Trophoblast cell (in vitro differentiated cells and primary cell): Measurements from ENCODE around the gene TIMP4.

Experiments
- DNase-seq, 2 donors: peaks; one replicate each; pipeline ENCODE4 v3.0.0-alpha.2; 2016
- H2AFZ ChIP-seq: 2 replicates; pipeline ENCODE4 v1.6.1; 2013; ENCODE audit warnings: low read length, moderate library complexity, mild to moderate bottlenecking; ENCODE audit not compliant: insufficient read depth, poor library complexity
- H2AK5ac ChIP-seq: 2 replicates; pipeline ENCODE4 v1.6.1; 2013; ENCODE audit warnings: mild to moderate bottlenecking, low read length
- H2BK120ac ChIP-seq: 2 replicates; pipeline ENCODE4 v1.6.1; 2013; ENCODE audit warnings: low read length, mild to moderate bottlenecking, moderate library complexity; ENCODE audit not compliant: insufficient read depth, poor library complexity
- H2BK12ac ChIP-seq: 2 replicates; pipeline ENCODE4 v1.6.1; 2013; ENCODE audit warnings: mild to moderate bottlenecking, low read length, moderate library complexity
- H2BK5ac ChIP-seq: 2 replicates; pipeline ENCODE4 v1.6.1; 2013; ENCODE audit warnings: low read length, low read depth, moderate library complexity, mild to moderate bottlenecking; ENCODE audit not compliant: poor library complexity
- H3K14ac ChIP-seq: 2 replicates; pipeline ENCODE4 v1.6.1; 2013; ENCODE audit warnings: mild to moderate bottlenecking, low read length
- H3K18ac ChIP-seq: 2 replicates; pipeline ENCODE4 v1.6.1; 2013; ENCODE audit warnings: mild to moderate bottlenecking, low read length
- H3K23ac ChIP-seq: 2 replicates; pipeline ENCODE4 v1.6.1; 2013; ENCODE audit warnings: low read length
- H3K27ac ChIP-seq: 2 replicates; pipeline ENCODE4 v1.5.1; 2013; ENCODE audit warnings: low read depth, mild to moderate bottlenecking, inconsistent platforms, low read length, moderate library complexity
- H3K27me3 ChIP-seq: 2 replicates; pipeline ENCODE4 v1.6.1; 2013; ENCODE audit warnings: inconsistent platforms, mild to moderate bottlenecking, low read length, moderate library complexity; ENCODE audit not compliant: insufficient read depth
- H3K36me3 ChIP-seq, 2 experiments: 1 replicate in 1 of 2; 2 replicates in 1 of 2; pipeline ENCODE4 v1.6.1; 2013; ENCODE audit warnings: low read length in 2 of 2, mild to moderate bottlenecking in 2 of 2, moderate library complexity in 1 of 2; ENCODE audit not compliant: insufficient read depth in 2 of 2, control insufficient read depth in 1 of 2
- H3K4ac ChIP-seq: 2 replicates; pipeline ENCODE4 v1.6.1; 2013; ENCODE audit warnings: low read depth, mild to moderate bottlenecking, low read length, moderate library complexity
- H3K4me1 ChIP-seq, 2 experiments: 1 replicate in 1 of 2; 2 replicates in 1 of 2; pipeline ENCODE4 v1.6.1; 2013; ENCODE audit warnings: low read length in 2 of 2, mild to moderate bottlenecking in 2 of 2, moderate library complexity in 1 of 2; ENCODE audit not compliant: insufficient read depth in 2 of 2, control insufficient read depth in 1 of 2
- H3K4me2 ChIP-seq: 2 replicates; pipeline ENCODE4 v1.6.1; 2013; ENCODE audit warnings: inconsistent platforms, mild to moderate bottlenecking, low read length, moderate library complexity
- H3K4me3 ChIP-seq: 2 replicates; pipeline ENCODE4 v1.5.1; 2013; ENCODE audit warnings: mild to moderate bottlenecking, low read depth, low read length, inconsistent platforms
- H3K79me1 ChIP-seq: one replicate; pipeline ENCODE4 v1.6.1; 2013; ENCODE audit warnings: low read length
- H3K79me2 ChIP-seq: 2 replicates; pipeline ENCODE4 v1.6.1; 2013; ENCODE audit warnings: low read length, mild to moderate bottlenecking; ENCODE audit not compliant: control insufficient read depth, insufficient read depth, poor library complexity
- H3K9ac ChIP-seq: 2 replicates; pipeline ENCODE4 v1.6.1; 2013; ENCODE audit warnings: mild to moderate bottlenecking, low read length
- H3K9me3 ChIP-seq: 2 replicates; pipeline ENCODE4 v1.6.1; 2013; ENCODE audit warnings: low read depth, mild to moderate bottlenecking, control low read depth, inconsistent platforms, low read length; ENCODE audit not compliant: insufficient read depth
- H4K12ac ChIP-seq: 2 replicates; pipeline ENCODE4 v1.6.1; 2013; ENCODE audit warnings: low read depth, mild to moderate bottlenecking, low read length, moderate library complexity
- H4K8ac ChIP-seq: 2 replicates; pipeline ENCODE4 v1.6.1; 2013; ENCODE audit warnings: low read depth, mild to moderate bottlenecking, low read length, moderate library complexity
- H4K91ac ChIP-seq: one replicate; pipeline ENCODE4 v1.6.1; 2013; ENCODE audit warnings: low read depth, mild to moderate bottlenecking, low read length, moderate library complexity
- WGBS: extraction: QIAGEN DNeasy Blood & Tissue Kit; methylation state at CpG from one replicate; pipeline ENCODE4 v1.1.7; 2013; ENCODE audit warnings: missing lambda C conversion rate; ENCODE audit not compliant: insufficient read length, insufficient coverage; ENCODE audit errors: extremely low coverage; 5-methylcytosine and 5-hydroxymethylcytosine counted together

TIMP4 gene

DNA sequence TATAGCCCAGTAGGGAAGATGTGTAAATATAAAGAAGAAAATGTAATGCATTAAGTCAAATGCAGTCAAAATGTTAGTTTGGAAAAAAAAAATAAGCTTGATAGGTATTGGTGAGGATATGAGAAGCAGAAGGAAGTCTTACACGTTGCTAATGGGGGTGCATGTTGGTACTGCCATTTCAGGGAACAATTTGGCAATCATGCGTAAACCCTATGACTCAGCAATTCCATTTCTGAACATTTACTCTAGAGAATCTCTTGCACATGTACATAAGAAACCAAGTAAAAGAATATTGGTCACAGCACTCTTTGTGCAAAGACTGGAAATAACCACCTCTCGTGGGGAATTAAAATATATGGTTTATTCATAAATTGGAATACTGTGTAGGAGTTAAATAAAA, 35.5 kb upstream of the TIMP4 start:
- H4K91ac ChIP-seq, result no peak overlapping the region

DNA sequence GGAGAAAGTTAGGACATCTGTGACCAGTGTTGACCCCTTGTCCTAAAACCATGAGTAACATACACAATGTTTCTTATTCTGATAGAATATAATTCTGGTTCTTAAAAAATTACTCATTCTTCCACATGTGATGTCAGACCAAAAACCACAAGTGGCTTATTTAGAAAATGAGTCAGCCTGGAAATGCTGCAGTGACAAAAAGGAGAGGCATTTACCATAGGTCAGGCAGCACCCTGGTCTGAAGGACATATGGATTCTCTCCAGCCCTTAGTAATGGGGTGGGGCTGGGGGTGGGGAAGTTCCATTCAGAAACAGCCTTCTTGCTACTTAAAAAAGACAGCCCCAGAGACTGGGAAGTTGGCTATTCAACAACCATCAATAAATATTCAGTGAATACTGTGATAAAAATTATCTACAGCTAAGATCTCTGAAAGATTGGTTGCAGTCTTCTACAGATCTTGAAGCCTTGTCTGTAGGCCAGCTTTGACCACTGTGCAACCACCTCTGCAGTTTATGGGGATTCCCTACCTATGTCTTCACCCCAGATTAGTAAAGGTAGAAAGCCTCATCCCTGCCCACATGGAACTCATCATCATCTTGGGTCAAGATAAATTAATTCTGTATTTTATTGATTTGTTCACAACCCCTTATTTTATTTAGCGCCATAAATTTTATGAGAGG, 34.9 kb upstream of the TIMP4 start:
- H4K12ac ChIP-seq, result no peak overlapping the region

More for the DNA sequence above, 35.5 kb upstream of the TIMP4 start:
- no peaks in the 10 kb centered on the region for H3K79me2 ChIP-seq
- no peak overlapping the region for H2BK5ac ChIP-seq
- no peak overlapping the region for H2BK12ac ChIP-seq
- no peak overlapping the region for H3K27ac ChIP-seq
- no peak overlapping the region for H3K14ac ChIP-seq
- H3K4me2 ChIP-seq, result no peak overlapping the region
- no peak overlapping the region for H3K4me3 ChIP-seq
- no peak overlapping the region for H2AK5ac ChIP-seq
- H3K9ac ChIP-seq, result no peak overlapping the region
- no peak overlapping the region for H2BK120ac ChIP-seq
- no peak overlapping the region for H3K4ac ChIP-seq
- H3K79me1 ChIP-seq, result no peaks in the 10 kb centered on the region
- no peaks in the 10 kb centered on the region for H3K27me3 ChIP-seq
- no peak overlapping the region for H4K8ac ChIP-seq
- H3K23ac ChIP-seq, result no peak overlapping the region
- DNase-seq, result peak in 1 of 2 donors; percentile 46
- H3K9me3 ChIP-seq, result no peaks in the 10 kb centered on the region
- H4K12ac ChIP-seq, result no peak overlapping the region
- H3K36me3 ChIP-seq, result no peaks in the 10 kb centered on the region
- no CpG with 5 or more reads among the region's 3 CpGs for WGBS
- peaks cover 5 to 12% of the 10 kb centered on the region in 2 experiments for H3K4me1 ChIP-seq
- no peak overlapping the region for H2AFZ ChIP-seq
- no peak overlapping the region for H3K18ac ChIP-seq

DNA sequence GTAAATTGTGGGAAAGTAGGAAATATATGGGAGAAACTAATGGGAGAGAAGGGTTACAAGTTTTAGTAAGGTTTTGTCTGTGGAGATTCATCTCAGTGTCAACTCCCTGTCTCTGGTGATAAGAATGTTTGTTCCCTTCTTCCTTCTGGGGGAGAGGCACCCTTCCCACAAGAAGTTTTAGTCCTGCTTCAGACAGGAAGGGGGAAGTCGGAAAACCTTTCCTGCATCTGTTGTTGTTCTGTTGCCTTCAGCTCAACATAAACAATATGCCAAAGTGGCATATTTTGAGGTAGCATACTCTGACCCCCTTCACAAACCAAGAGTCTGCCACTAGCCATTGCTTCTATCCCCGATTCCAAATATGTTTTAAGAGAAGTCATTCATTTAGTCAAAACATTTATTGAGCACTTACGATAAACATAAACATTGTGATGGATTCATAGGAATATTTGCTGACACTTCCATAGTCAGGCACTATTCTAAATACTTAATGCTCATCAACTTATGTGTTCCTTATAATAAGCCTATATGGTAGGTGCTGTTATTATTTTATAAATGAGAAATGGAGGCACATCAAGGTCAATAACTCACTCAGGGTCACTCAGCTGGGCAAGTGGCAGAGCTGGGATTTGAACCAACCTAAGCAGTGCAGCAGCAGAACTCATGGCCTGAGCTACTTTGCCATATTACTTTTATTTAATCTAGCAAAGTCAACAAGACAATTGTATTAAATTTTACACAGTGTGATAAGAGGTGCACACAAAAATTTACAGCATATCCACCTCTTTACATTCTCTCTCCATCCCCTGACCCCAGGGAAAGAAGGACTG, 34.2 kb upstream of the TIMP4 start:
- Histone ChIP-seq H2BK120ac (no peak overlapping the region), H4K91ac (no peak overlapping the region), H3K79me1 (no peaks in the 10 kb centered on the region), H3K4ac (no peak overlapping the region), H3K4me3 (no peak overlapping the region), H3K9me3 (no peaks in the 10 kb centered on the region), H2AFZ (no peak overlapping the region), H2AK5ac (no peak overlapping the region), H3K4me2 (no peak overlapping the region), H2BK5ac (no peak overlapping the region), H3K27me3 (no peaks in the 10 kb centered on the region), H3K27ac (no peak overlapping the region), H3K18ac (no peak overlapping the region), H3K36me3 (no peaks in the 10 kb centered on the region), H4K8ac (no peak overlapping the region), H3K14ac (no peak overlapping the region), H3K23ac (no peak overlapping the region), H3K9ac (no peak overlapping the region), H3K4me1 (peaks cover 5 to 15% of the 10 kb centered on the region in 2 experiments), H2BK12ac (peak overlapping the region; percentile 35), H3K79me2 (no peaks in the 10 kb centered on the region), H4K12ac (no peak overlapping the region)
- no CpG with 5 or more reads among the region's 3 CpGs for WGBS
- DNase-seq, result no peak

More for the DNA sequence above, 34.9 kb upstream of the TIMP4 start:
- Histone ChIP-seq H3K9ac (no peak overlapping the region), H2AFZ (no peak overlapping the region), H3K4ac (no peak overlapping the region), H3K27me3 (no peaks in the 10 kb centered on the region), H2BK12ac (no peak overlapping the region), H3K23ac (no peak overlapping the region), H3K36me3 (no peaks in the 10 kb centered on the region), H3K18ac (no peak overlapping the region), H4K8ac (no peak overlapping the region), H3K4me2 (no peak overlapping the region), H4K91ac (no peak overlapping the region), H2BK120ac (no peak overlapping the region), H3K79me2 (no peaks in the 10 kb centered on the region), H3K9me3 (no peaks in the 10 kb centered on the region), H2BK5ac (no peak overlapping the region), H3K4me1 (peaks cover 5 to 12% of the 10 kb centered on the region in 2 experiments), H3K4me3 (no peak overlapping the region), H3K14ac (no peak overlapping the region), H3K79me1 (no peaks in the 10 kb centered on the region), H3K27ac (no peak overlapping the region), H2AK5ac (no peak overlapping the region)
- WGBS, result no CpG with 5 or more reads among the region's 1 CpG
- DNase-seq, result peak; percentile 69 to 83

DNA sequence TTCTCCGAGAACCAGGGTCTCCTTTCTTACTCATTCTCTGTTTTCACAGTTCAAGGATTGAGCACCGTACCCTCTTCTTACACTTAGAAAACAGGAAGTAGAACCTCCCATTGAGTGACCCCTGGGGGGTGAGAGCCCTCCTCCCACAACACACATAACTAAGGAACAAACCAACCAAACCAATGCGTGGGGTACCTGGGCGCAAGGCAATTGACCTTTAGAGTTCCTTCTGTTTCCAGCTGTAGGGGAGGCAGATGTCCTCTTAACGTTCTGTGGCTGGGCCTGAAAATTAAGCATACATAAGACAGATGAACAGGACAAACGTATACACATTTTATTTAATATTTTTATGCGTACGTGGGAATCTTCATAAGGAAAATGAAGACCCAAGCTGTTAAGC, 33.5 kb upstream of the TIMP4 start:
- H2AFZ ChIP-seq, result no peak overlapping the region
- H3K23ac ChIP-seq, result no peak overlapping the region
- H2BK12ac ChIP-seq, result no peak overlapping the region
- H2BK120ac ChIP-seq, result no peak overlapping the region
- no peaks in the 10 kb centered on the region for H3K79me2 ChIP-seq
- no peaks in the 10 kb centered on the region for H3K36me3 ChIP-seq
- H3K27ac ChIP-seq, result no peak overlapping the region
- H3K4me3 ChIP-seq, result no peak overlapping the region
- no peak for DNase-seq
- H2BK5ac ChIP-seq, result no peak overlapping the region
- WGBS, result no CpG with 5 or more reads among the region's 8 CpGs
- no peak overlapping the region for H4K91ac ChIP-seq
- H3K4ac ChIP-seq, result no peak overlapping the region
- H3K4me2 ChIP-seq, result no peak overlapping the region
- H3K27me3 ChIP-seq, result no peaks in the 10 kb centered on the region
- no peaks in the 10 kb centered on the region for H3K9me3 ChIP-seq
- no peak overlapping the region for H3K14ac ChIP-seq
- H3K9ac ChIP-seq, result no peak overlapping the region
- H4K8ac ChIP-seq, result no peak overlapping the region
- no peak overlapping the region for H4K12ac ChIP-seq
- H3K4me1 ChIP-seq, result peaks cover 5 to 16% of the 10 kb centered on the region in 2 experiments
- peaks cover 2% of the 10 kb centered on the region for H3K79me1 ChIP-seq
- no peak overlapping the region for H2AK5ac ChIP-seq
- no peak overlapping the region for H3K18ac ChIP-seq
